Central memory CD4-positive, alpha-beta T cell (primary cell): ENCODE results near the gene C19orf47.
A peak's percentile ranks its signal among the peaks of the same experiment; 100 is the strongest.

Source experiments
- DNase-seq: peaks from one replicate; pipeline ENCODE4 v3.0.0; 2022

C19orf47 gene

GRCh38 chr19:40313229-40313983 lies 34.8 kb downstream of the C19orf47 start:
- no peak for DNase-seq

- no peak for DNase-seq
Measured at GRCh38 chr19:40312533-40312932, 35.7 kb downstream of the C19orf47 start.

GRCh38 chr19:40309666-40310065 lies 38.5 kb downstream of the C19orf47 start:
- DNase-seq = no peak

- peak; percentile 63 for DNase-seq
Measured at GRCh38 chr19:40305403-40305802, 42.8 kb downstream of the C19orf47 start.

- no peak for DNase-seq
Measured at GRCh38 chr19:40304306-40304705, 43.9 kb downstream of the C19orf47 start.

GRCh38 chr19:40303765-40304164 lies 44.4 kb downstream of the C19orf47 start:
- DNase-seq = no peak

- no peak for DNase-seq
Measured at GRCh38 chr19:40302224-40303011, 45.8 kb downstream of the C19orf47 start.

GRCh38 chr19:40300668-40301067 lies 47.5 kb downstream of the C19orf47 start:
- DNase-seq = no peak

- DNase-seq = no peak
Measured at GRCh38 chr19:40298026-40298425, 50.2 kb downstream of the C19orf47 start.

GRCh38 chr19:40294560-40294959 lies 53.6 kb downstream of the C19orf47 start:
- DNase-seq = no peak

- DNase-seq = no peak
Measured at GRCh38 chr19:40286971-40287421, 61.2 kb downstream of the C19orf47 start.

GRCh38 chr19:40286235-40286970 lies 61.8 kb downstream of the C19orf47 start:
- no peak for DNase-seq

GRCh38 chr19:40285353-40286234 lies 62.6 kb downstream of the C19orf47 start:
- DNase-seq = peak; percentile 99

GRCh38 chr19:40284501-40285352 lies 63.5 kb downstream of the C19orf47 start, which contains the start of gene AKT2:
TSS of gene AKT2 (minus strand) at chr19:40285345. CDS start at chr19:40265267, 20,078 bp downstream.
- DNase-seq = peak; percentile 73

- no peak for DNase-seq
Measured at GRCh38 chr19:40284251-40284500, 64.0 kb downstream of the C19orf47 start.

GRCh38 chr19:40283414-40284250 lies 64.6 kb downstream of the C19orf47 start:
- DNase-seq = no peak

GRCh38 chr19:40282920-40283319 lies 65.3 kb downstream of the C19orf47 start:
- no peak for DNase-seq

- no peak for DNase-seq
Measured at GRCh38 chr19:40282209-40282580, 66.0 kb downstream of the C19orf47 start.

GRCh38 chr19:40281381-40282208 lies 66.6 kb downstream of the C19orf47 start:
- no peak for DNase-seq
